Testis (tissue), 3 donors: Measurements from ENCODE around the gene RUNX3. TPM values are rescaled to one million over a fixed set of nuclear protein-coding genes. Genes with fewer than 3 reads are reported as not detected.
"Not testable (repeated sequence)": the region's sequence is repeated elsewhere in the genome, so short reads cannot be mapped to it uniquely, and the experiment has no call there.

Source experiments
- DNase-seq: peaks from one replicate; pipeline ENCODE4 v3.0.0-alpha.2; 2019
- H3K27ac ChIP-seq, 2 donors: fragments of 200-600 bp; sonication (generic); one replicate each; pipeline ENCODE4 v1.5.1; 2019
- H3K27me3 ChIP-seq: fragments of 200-600 bp; sonication (generic); one replicate; pipeline ENCODE4 v1.5.1; 2019
- H3K36me3 ChIP-seq: fragments of 200-600 bp; sonication (generic); one replicate; pipeline ENCODE4 v1.5.1; 2017; ENCODE audit warnings: low read depth; ENCODE audit errors: missing control alignments
- H3K4me1 ChIP-seq: fragments of 200-600 bp; sonication (generic); one replicate; pipeline ENCODE4 v1.5.1; 2019
- H3K4me3 ChIP-seq, 2 donors: fragments of 200-600 bp; sonication (generic); one replicate each; pipeline ENCODE4 v1.5.1; 2017 to 2019
- H3K9me3 ChIP-seq: fragments of 200-600 bp; sonication (generic); one replicate; pipeline ENCODE4 v1.5.1; 2017
- CTCF ChIP-seq, 3 experiments: fragments of 450-650 bp in 2 of 3; fragments of 200-600 bp in 1 of 3; sonication (generic) in 1 of 3; IDR thresholded peaks; one replicate each; pipeline ENCODE4 v1.5.1; 2016 to 2019; ENCODE audit warnings: antibody characterized with exemption in 3 of 3, mild to moderate bottlenecking in 2 of 3, moderate library complexity in 1 of 3
- POLR2A ChIP-seq: fragments of 450-650 bp; IDR thresholded peaks from one replicate; pipeline ENCODE4 v1.6.1; 2017; ENCODE audit warnings: antibody characterized with exemption, mild to moderate bottlenecking, moderate library complexity
- WGBS, 2 donors: methylation state at CpG; one replicate each; pipeline ENCODE4 v1.1.5; 2018; 5-methylcytosine and 5-hydroxymethylcytosine counted together
- intact Hi-C: fragments of 100-400 bp; cut with DNase I; formaldehyde crosslinking; loops from one replicate; pipeline ENCODE4 v1.15.1; 2023; ENCODE audit warnings: low total_unique reads
- polyA plus RNA-seq: library from polyadenylated mRNA; stranded (reverse); fragments of 350-450 nt; fragmentation: Illumina TruSeq; extraction: RNeasy Lipid Tissue Mini Kit (QIAGEN cat#74804); gene quantifications from one replicate; pipeline ENCODE4 v1.2.3, GENCODE V29; 2014; ENCODE audit warnings: low read depth, low replicate concordance; ENCODE audit not compliant: insufficient read depth
- total RNA-seq, 2 donors: library from RNA; depleted of rRNA; stranded (reverse); fragments of >200 nt; gene quantifications; one replicate each; pipeline ENCODE4 v1.2.3, GENCODE V29; 2016

Gene RUNX3
- total and polyA plus RNA-seq, 3 donors from 2014 or later: 5.1 to 6.4 (median 5.7) TPM

GRCh38 chr1:24910210-24910609 lies 19.9 kb downstream of the RUNX3 start:
- TF ChIP-seq CTCF (IDR thresholded peaks at IDR 0.05) (no peak), POLR2A (no peak)
- no peaks in the 10 kb centered on the region for H3K36me3 ChIP-seq
- H3K27me3 ChIP-seq: no peaks in the 10 kb centered on the region
- WGBS, 2 donors: 95 to 97% methylated on average over 9 of the region's 9 CpGs
- DNase-seq: no peak
- H3K9me3 ChIP-seq: no peaks in the 10 kb centered on the region
- intact Hi-C loops: no loop called here
- no peak overlapping the region for H3K27ac ChIP-seq
- no peaks in the 10 kb centered on the region for H3K4me1 ChIP-seq
- H3K4me3 ChIP-seq: no peak overlapping the region

GRCh38 chr1:24909388-24909898 lies 20.6 kb downstream of the RUNX3 start:
- Histone ChIP-seq H3K36me3 (no peaks in the 10 kb centered on the region), H3K27me3 (no peaks in the 10 kb centered on the region), H3K4me1 (no peaks in the 10 kb centered on the region), H3K27ac (no peak overlapping the region), H3K4me3 (no peak overlapping the region), H3K9me3 (no peaks in the 10 kb centered on the region)
- peak in 2 of 3 experiments; percentile 25 to 44 for TF ChIP-seq CTCF (IDR thresholded peaks at IDR 0.05)
- TF ChIP-seq POLR2A: no peak
- DNase-seq: peak; percentile 57
- WGBS, 2 donors: 44 to 45% methylated on average over 15 of the region's 15 CpGs
- intact Hi-C loops: no loop called here

- Histone ChIP-seq H3K9me3 (no peaks in the 10 kb centered on the region), H3K27ac (no peak overlapping the region), H3K36me3 (no peaks in the 10 kb centered on the region), H3K4me3 (no peak overlapping the region), H3K4me1 (no peaks in the 10 kb centered on the region), H3K27me3 (no peaks in the 10 kb centered on the region)
- intact Hi-C loops: no loop called here
- DNase-seq: no peak
- TF ChIP-seq POLR2A: no peak
- TF ChIP-seq CTCF (IDR thresholded peaks at IDR 0.05): no peak
- 66 to 72% methylated on average over 6 to 7 of the region's 7 CpGs for WGBS, 2 donors
Measured at GRCh38 chr1:24908591-24909259, 21.4 kb downstream of the RUNX3 start.

- H3K9me3 ChIP-seq, H3K27me3 ChIP-seq, H3K36me3 ChIP-seq, DNase-seq, H3K4me3 ChIP-seq, H3K4me1 ChIP-seq, intact Hi-C loops, H3K27ac ChIP-seq: not testable (repeated sequence)
- 91 to 92% methylated on average over 57 of the region's 57 CpGs for WGBS, 2 donors
Measured at GRCh38 chr1:24907587-24908294, 22.3 kb downstream of the RUNX3 start.

GRCh38 chr1:24906760-24907490 lies 23.2 kb downstream of the RUNX3 start:
- DNase-seq: no peak
- 67 to 95% methylated on average over 5 to 20 of the region's 20 CpGs for WGBS, 2 donors

More at GRCh38 chr1:24906760-24907490, 23.2 kb downstream of the RUNX3 start:
- no peak overlapping the region for H3K4me3 ChIP-seq
- no peaks in the 10 kb centered on the region for H3K27me3 ChIP-seq
- no peaks in the 10 kb centered on the region for H3K4me1 ChIP-seq
- no peak overlapping the region for H3K27ac ChIP-seq
- H3K36me3 ChIP-seq: no peaks in the 10 kb centered on the region
- intact Hi-C loops: no loop called here
- TF ChIP-seq CTCF (IDR thresholded peaks at IDR 0.05) (no peak), POLR2A (no peak)
- no peaks in the 10 kb centered on the region for H3K9me3 ChIP-seq
